KOPT-K1 (cell line): Measurements from ENCODE around the gene SHMT2.

Experiments used
- H3K27ac ChIP-seq: fragments of 200-600 bp; sonication (generic); 2 replicates; pipeline ENCODE4 v1.5.1; 2016; ENCODE audit warnings: antibody characterized with exemption, mild to moderate bottlenecking, low read depth, low read length; ENCODE audit not compliant: poor library complexity, severe bottlenecking
- H3K36me3 ChIP-seq: fragments of 200-600 bp; sonication (generic); 2 replicates; pipeline ENCODE4 v1.5.1; 2017; ENCODE audit warnings: antibody characterized with exemption, mild to moderate bottlenecking, low read length, moderate library complexity; ENCODE audit not compliant: insufficient read depth
- H3K9me3 ChIP-seq: fragments of 200-600 bp; sonication (generic); 2 replicates; pipeline ENCODE4 v1.5.1; 2017; ENCODE audit warnings: antibody characterized with exemption, low read length, mild to moderate bottlenecking; ENCODE audit not compliant: insufficient read depth, poor library complexity, severe bottlenecking

Gene SHMT2

DNA sequence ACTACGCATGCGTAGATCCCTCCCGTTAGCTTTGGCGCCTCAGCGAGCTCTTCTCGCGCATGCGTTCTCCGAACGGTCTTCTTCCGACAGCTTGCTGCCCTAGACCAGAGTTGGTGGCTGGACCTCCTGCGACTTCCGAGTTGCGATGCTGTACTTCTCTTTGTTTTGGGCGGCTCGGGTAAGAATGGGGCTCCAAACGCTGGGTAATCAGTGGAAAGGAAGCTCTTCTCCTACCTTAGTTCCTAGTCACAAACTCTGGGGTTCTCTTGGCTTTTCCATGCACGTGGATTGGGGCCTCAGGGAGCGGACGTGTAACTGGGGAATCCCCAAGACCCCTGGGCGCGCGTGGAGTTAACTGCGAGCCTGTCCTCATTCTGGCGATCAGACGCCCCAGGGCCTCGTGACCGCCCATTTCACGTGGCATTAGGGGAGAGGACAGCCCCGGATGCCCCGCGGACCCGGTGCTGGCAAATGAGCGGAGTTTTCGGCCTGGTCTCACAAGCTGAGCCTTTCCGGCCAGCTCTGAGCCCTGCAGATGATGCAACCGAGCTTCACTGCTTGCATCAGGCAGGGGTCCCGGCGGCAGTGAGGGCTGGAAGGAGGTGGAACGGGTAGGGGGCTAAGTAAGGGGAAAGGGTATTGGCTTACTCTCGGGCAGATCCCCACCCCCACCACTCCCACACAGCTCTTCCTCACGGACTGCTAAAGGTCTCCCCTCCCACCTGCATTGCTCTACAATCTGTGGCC is at the start of gene SHMT2:
SHMT2 (plus strand) TSS at position 78 of the 747 bp plus-strand sequence; CDS start at position 146, 68 bp downstream.
- Histone ChIP-seq H3K9me3 (no peaks in the 10 kb centered on the region), H3K27ac (peak within 1 kb of the TSS; percentile 78), H3K36me3 (peaks cover 40% of the 10 kb centered on the region)

DNA sequence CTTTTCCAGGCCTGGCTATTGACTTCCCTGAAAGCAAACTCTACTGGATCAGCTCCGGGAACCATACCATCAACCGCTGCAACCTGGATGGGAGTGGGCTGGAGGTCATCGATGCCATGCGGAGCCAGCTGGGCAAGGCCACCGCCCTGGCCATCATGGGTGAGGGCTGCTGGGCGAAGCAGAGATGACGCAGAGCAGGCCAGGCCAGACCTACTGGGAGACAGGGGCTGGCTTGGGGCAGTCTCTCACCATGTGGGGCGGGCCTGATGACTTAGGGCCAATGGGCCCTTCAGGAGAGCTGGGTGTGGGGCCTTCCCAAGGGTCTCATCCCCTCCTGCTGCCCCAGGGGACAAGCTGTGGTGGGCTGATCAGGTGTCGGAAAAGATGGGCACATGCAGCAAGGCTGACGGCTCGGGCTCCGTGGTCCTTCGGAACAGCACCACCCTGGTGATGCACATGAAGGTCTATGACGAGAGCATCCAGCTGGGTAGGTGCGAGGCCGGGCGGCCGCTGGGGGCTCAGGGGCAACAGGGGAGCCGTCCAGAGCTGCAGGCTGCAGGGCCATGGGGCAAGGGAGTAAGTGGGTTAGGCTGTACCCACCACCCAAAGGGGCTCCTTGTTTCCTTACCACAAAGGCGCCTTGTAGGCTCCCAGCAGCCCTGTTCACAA is 49.1 kb upstream of the SHMT2 start:
- H3K27ac ChIP-seq: no peak overlapping the region
- H3K36me3 ChIP-seq: no peaks in the 10 kb centered on the region
- no peaks in the 10 kb centered on the region for H3K9me3 ChIP-seq

DNA sequence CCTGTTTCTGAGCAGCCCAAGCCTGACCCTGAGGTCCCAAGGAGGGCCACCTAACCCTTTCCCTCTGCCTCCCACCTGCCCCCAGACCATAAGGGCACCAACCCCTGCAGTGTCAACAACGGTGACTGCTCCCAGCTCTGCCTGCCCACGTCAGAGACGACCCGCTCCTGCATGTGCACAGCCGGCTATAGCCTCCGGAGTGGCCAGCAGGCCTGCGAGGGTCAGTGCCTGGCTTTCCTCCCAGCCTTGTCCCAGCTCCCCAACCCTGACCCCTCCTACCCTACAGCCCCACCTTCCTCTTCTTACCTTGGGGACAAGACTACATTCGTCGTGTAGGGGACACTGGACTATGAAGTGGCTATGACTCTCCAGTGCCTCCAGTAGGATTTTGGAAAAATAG is 48.4 kb upstream of the SHMT2 start:
- Histone ChIP-seq H3K9me3 (no peaks in the 10 kb centered on the region), H3K36me3 (no peaks in the 10 kb centered on the region), H3K27ac (no peak overlapping the region)

DNA sequence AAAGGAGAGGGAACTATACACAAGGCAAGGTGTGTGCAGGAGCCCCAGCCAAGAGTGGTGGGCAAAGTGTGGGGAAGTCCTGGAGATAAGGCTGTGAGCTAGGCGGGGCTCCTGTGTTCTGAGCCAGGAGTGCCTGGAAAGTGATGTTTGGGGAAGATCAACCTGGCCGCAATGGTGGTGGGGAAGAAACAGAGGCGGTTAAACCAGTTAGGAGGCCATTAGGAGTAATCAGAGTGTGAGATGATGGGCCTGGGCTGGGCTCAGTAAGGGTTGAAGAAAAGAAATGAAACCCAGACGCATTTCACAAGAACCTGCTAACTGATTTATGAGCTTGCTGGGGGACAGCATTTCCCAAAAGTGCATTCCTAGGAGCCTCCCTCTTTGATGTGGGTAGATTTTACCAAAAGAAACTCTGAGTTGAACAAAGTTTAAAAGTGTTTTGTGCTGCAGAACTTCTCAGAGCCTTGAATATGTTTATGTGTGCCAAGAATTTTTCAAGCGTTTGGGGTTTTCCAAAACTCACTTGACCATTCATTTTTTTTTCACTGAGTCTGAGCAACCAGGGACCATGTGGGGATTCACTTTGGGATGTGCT is 47.9 kb upstream of the SHMT2 start:
- Histone ChIP-seq H3K9me3 (no peaks in the 10 kb centered on the region), H3K27ac (no peak overlapping the region), H3K36me3 (no peaks in the 10 kb centered on the region)

DNA sequence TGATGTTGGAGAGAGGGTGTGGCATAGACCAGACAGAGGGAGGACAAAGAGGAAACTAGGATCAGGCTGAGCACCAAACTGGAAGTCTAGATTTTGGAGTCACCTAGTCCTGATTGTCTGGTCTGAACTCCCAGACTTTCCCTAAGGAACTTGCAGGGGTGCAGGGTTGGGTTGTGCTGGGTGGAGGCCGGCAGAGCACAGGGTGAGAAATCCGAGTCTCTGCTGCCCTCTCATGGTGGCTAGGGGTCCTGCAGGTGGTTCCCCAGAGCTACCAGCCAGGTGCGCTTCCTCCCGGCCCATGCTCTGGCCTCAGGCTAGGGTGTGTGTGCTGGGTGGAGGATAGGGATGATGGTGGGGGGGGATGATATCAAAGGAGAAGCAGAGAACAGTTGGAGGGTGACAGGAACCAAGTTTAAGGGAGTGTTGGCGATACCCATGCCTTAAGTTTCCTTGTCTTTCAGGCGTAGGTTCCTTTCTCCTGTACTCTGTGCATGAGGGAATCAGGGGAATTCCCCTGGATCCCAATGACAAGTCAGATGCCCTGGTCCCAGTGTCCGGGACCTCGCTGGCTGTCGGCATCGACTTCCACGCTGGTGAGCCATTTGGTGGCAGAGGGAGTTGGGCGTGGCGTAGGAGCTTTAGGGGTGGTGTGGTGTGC is 46.5 kb upstream of the SHMT2 start:
- H3K27ac ChIP-seq: no peak overlapping the region
- H3K36me3 ChIP-seq: no peaks in the 10 kb centered on the region
- no peaks in the 10 kb centered on the region for H3K9me3 ChIP-seq

DNA sequence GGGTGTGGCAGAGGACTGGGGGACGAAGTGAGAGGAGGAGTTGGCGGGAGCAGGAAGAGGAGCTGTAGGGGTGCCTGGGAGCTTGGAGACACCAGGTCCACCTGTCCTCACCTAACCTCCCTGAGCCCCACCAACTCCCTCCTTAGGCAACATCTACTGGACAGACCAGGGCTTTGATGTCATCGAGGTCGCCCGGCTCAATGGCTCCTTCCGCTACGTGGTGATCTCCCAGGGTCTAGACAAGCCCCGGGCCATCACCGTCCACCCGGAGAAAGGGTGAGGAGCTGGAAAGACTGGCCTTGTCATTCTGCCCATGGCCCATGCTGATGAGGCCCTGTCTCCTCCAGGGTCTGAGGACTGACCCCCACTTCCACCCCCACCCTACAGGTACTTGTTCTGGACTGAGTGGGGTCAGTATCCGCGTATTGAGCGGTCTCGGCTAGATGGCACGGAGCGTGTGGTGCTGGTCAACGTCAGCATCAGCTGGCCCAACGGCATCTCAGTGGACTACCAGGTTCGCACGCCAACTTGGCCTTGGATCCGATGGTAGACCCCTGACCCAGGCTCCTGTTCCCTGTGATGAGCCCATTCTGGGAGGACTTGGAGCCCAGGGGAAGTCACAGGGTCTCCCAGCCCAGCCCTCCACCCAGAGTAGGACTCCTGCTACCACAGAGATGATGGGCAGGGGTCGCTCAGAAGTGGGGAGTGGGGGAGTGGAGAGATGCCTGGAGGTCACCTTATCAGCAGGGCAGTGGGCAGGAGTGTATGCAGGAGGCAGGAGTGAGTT is 45.4 kb upstream of the SHMT2 start:
- H3K9me3 ChIP-seq: no peaks in the 10 kb centered on the region
- H3K36me3 ChIP-seq: no peaks in the 10 kb centered on the region
- H3K27ac ChIP-seq: no peak overlapping the region

DNA sequence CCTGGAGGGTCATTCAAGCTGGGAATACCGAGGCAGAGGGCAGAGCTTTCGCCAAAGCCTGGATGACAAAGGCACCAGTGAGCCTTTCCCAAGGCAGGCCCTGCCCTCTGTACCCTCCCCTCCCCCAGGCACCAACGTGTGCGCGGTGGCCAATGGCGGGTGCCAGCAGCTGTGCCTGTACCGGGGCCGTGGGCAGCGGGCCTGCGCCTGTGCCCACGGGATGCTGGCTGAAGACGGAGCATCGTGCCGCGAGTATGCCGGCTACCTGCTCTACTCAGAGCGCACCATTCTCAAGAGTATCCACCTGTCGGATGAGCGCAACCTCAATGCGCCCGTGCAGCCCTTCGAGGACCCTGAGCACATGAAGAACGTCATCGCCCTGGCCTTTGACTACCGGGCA is 44.1 kb upstream of the SHMT2 start:
- H3K36me3 ChIP-seq: no peaks in the 10 kb centered on the region

DNA sequence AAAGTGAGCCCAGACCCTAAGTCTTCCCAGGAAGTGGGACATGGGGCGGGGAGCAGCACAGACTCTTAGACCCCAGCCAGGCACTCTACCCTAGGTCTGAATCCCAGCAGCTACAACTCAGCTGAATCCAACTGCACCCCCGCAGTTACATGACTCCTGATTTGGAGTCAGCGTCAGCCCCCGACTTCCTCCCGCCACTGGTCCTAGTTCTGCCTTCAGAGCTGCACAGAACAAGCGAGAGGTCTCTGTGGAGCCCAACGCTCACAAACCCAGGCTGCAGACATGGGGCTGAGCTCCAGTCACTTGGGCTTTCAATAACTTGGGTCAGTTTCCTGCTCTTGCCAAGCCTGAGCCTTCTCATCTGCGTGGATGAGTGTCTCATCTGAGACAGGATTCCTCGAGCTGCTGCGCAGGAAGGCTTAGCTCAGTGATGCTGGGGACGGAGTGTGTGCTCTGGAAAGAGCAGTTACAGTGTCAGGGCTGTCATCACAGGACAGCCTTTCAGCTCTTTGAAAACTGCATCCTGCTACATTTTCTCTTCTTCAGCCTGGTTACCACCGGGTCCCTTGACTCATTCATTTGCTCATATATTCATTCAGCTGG is 43.5 kb upstream of the SHMT2 start:
- no peak overlapping the region for H3K27ac ChIP-seq
- H3K9me3 ChIP-seq: no peaks in the 10 kb centered on the region
- no peaks in the 10 kb centered on the region for H3K36me3 ChIP-seq

More for the DNA sequence above, 44.1 kb upstream of the SHMT2 start:
- H3K27ac ChIP-seq: no peak overlapping the region
- no peaks in the 10 kb centered on the region for H3K9me3 ChIP-seq

DNA sequence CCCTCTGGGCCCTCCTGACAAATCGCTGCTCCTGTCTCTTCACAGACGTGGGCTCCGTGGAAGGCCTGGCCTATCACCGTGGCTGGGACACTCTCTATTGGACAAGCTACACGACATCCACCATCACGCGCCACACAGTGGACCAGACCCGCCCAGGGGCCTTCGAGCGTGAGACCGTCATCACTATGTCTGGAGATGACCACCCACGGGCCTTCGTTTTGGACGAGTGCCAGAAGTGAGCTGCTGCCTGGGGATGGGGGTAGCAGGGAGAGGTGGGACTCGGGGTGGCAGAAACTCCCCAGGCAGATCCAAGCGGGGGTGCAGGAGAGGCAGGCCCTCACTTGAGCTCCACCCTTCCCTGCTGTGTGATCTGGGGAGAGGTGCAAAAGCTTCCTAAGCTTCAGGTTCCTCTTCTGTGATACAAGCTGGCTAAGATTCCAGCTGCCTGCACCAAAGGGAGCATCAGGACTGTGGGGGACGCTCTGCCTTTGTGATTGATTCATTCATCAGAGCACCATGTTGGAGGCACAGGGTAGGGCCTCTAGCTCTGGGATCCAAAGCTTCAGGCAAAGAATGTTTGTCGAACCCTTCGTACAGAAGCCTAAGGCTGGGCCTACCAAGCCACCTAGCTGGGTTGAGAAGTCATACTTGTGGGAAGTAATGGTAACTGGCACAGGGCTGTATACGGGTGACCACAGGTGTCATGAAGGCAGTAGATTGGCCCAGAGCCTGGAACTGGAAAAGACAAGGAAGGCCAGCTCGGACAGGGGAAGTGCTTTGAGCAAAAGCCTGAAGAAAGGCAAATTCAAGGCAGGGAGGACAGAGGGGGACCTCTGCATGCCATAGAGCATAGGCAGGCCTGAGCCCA is 42.1 kb upstream of the SHMT2 start:
- Histone ChIP-seq H3K27ac (no peak overlapping the region), H3K9me3 (no peaks in the 10 kb centered on the region), H3K36me3 (no peaks in the 10 kb centered on the region)

DNA sequence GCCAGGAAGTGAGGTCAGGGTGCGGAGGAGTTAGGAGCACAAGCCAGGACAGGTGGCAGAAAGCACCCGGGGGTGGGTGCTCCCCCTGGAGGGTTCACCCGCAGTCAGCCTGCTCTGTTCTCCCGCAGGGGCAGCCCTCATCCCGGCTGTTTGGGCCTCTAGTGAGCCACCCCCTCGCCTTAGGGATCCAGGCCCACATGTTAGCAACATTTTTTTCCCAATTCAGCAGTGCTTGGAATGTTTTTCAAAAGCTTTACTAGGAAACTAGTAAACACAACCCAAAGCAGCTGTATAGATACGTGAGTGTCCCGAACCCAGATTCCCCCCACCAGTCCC is 41.5 kb upstream of the SHMT2 start:
- no peaks in the 10 kb centered on the region for H3K36me3 ChIP-seq
- no peak overlapping the region for H3K27ac ChIP-seq
- H3K9me3 ChIP-seq: no peaks in the 10 kb centered on the region

DNA sequence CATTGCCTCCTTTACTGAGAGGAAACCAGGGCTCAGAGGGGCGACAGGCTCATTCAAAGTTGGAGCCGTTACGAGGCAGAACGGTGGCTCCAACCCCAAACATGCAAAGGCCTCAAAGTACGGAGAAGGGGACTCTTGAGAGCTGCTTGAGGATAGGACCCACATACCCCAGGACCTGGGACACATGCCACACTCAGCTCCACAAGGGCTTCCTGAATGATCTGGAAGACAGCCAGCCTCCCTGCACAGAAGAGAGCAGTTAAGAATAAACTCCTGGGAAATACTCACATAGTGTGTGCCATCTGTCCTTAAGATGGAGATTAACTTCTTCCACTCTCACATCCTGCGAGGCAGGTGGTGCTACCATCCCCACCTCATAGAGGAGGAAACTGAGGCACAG is 39.5 kb upstream of the SHMT2 start:
- H3K27ac ChIP-seq: no peak overlapping the region
- H3K36me3 ChIP-seq: no peaks in the 10 kb centered on the region

DNA sequence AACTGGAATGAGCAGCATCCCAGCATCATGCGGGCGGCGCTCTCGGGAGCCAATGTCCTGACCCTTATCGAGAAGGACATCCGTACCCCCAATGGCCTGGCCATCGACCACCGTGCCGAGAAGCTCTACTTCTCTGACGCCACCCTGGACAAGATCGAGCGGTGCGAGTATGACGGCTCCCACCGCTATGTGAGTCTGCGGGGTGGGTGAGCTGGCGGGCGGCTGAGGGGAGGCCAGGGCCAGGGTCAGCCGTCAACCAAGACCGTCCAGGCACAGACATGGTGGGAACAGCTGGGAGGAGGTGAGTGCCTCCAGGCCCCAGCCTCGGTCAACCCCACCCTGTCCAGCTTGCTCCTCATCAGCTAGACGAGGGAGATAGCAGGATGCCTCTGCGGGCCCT is 38.7 kb upstream of the SHMT2 start:
- Histone ChIP-seq H3K9me3 (no peaks in the 10 kb centered on the region), H3K36me3 (no peaks in the 10 kb centered on the region), H3K27ac (no peak overlapping the region)

More for the DNA sequence above, 39.5 kb upstream of the SHMT2 start:
- no peaks in the 10 kb centered on the region for H3K9me3 ChIP-seq

DNA sequence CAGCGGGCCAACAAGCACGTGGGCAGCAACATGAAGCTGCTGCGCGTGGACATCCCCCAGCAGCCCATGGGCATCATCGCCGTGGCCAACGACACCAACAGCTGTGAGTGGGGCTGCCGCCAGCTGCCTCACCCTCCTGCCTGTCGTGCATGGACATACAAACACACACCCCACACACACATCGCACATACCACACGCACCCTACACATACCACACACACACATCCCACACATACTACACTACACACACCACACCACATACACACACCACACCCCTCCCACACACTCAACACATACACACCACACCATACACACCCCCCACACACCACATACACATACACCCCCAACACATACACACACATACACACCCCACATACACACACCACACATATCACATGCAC is 38.1 kb upstream of the SHMT2 start:
- H3K27ac ChIP-seq: no peak overlapping the region
- no peaks in the 10 kb centered on the region for H3K36me3 ChIP-seq
- no peaks in the 10 kb centered on the region for H3K9me3 ChIP-seq

DNA sequence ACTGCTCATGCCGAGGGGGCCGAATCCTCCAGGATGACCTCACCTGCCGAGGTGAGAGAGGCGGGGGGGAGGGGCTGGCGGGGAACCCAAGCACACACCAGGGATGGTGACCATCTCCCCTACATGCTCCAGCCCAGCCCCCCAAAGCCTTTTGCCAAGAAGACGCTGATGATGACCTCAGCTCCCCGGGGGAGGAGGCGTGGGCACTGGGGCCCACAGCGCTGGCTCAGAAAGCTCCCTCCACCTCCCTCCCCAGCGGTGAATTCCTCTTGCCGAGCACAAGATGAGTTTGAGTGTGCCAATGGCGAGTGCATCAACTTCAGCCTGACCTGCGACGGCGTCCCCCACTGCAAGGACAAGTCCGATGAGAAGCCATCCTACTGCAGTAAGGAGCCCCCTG is 36.6 kb upstream of the SHMT2 start:
- H3K27ac ChIP-seq: no peak overlapping the region
- no peaks in the 10 kb centered on the region for H3K9me3 ChIP-seq
- H3K36me3 ChIP-seq: no peaks in the 10 kb centered on the region
